ENCODE results near the gene KLF6. TPM values are rescaled to one million over a fixed set of nuclear protein-coding genes. Genes with fewer than 3 reads are reported as not detected.

KLF6 gene
- polyA plus RNA-seq, 1 donor from 2014 or later: 10.4 TPM

GRCh38 chr10:3831608-3832007, 46.6 kb upstream of the KLF6 start:
- Histone ChIP-seq H3K79me2 (replicated peaks; ENCODE audit: insufficient read depth, low read length) (no peaks in the 10 kb centered on the region), H3K36me3 (ENCODE audit: insufficient read depth, low read length) (no peaks in the 10 kb centered on the region), H3K4me2 (ENCODE audit: low read length) (no peak overlapping the region), H3F3A (ENCODE audit: insufficient read depth, low read length, poor library complexity, severe bottlenecking) (no peaks in the 10 kb centered on the region), H3K9me3 (ENCODE audit: low read length) (no peaks in the 10 kb centered on the region), H3K9ac (ENCODE audit: low read length) (no peak overlapping the region), H3K27ac (ENCODE audit: low read length) (no peak overlapping the region), H3K4me3 (ENCODE audit: low read length) (no peak overlapping the region), H4K20me1 (ENCODE audit: insufficient read depth) (no peaks in the 10 kb centered on the region), H3K27me3 (ENCODE audit: insufficient read depth, low read depth, low read length) (no peaks in the 10 kb centered on the region), H2AFZ (ENCODE audit: low read depth, low read length) (no peak overlapping the region), H3K9me2 (ENCODE audit: insufficient read depth, low read length) (no peaks in the 10 kb centered on the region)
- TF ChIP-seq MXI1 (conservative IDR thresholded peaks at IDR 0.05; ENCODE audit: poor library complexity, severe bottlenecking) (no peak), TAF1 (IDR thresholded peaks at IDR 0.05; ENCODE audit: low read depth) (no peak), SMC3 (conservative IDR thresholded peaks at IDR 0.05; ENCODE audit: poor library complexity) (no peak), EZH2 (IDR thresholded peaks at IDR 0.05; ENCODE audit: borderline replicate concordance, insufficient read depth, low read length, poor library complexity, severe bottlenecking) (no peak), EP300 (conservative IDR thresholded peaks at IDR 0.05; ENCODE audit: poor library complexity, severe bottlenecking) (no peak), RAD21 (conservative IDR thresholded peaks at IDR 0.05) (no peak), POLR2AphosphoS5 (IDR thresholded peaks at IDR 0.05) (no peak), CTCF (IDR thresholded peaks at IDR 0.05; ENCODE audit: poor library complexity, severe bottlenecking) (no peak), REST (IDR thresholded peaks at IDR 0.05; ENCODE audit: borderline replicate concordance) (no peak)

DNA sequence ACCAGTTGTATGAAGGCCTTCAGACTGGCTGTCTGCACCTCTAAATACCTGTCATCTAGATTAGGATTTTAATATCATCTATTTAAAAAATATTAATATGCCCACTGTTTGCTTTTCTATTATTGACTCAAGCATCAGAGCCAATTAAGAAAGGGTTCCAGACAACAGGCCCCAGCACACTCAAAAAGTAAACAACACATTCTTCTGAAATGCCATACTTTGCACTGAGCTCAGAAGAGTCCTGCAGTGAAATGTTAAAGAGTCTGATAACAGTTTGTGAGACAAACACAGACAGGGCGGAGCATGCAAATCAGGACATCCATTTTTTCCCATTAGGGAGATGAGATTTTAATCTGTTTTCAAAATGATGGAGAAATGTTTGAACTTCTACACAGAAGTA, 45.9 kb upstream of the KLF6 start:
- Histone ChIP-seq H3K9me2 (ENCODE audit: insufficient read depth, low read length) (no peaks in the 10 kb centered on the region), H3K4me2 (ENCODE audit: low read length) (no peak overlapping the region), H3K79me2 (replicated peaks; ENCODE audit: insufficient read depth, low read length) (no peaks in the 10 kb centered on the region), H2AFZ (ENCODE audit: low read depth, low read length) (no peak overlapping the region), H3K36me3 (ENCODE audit: insufficient read depth, low read length) (no peaks in the 10 kb centered on the region), H4K20me1 (ENCODE audit: insufficient read depth) (no peaks in the 10 kb centered on the region), H3F3A (ENCODE audit: insufficient read depth, low read length, poor library complexity, severe bottlenecking) (no peaks in the 10 kb centered on the region), H3K9me3 (ENCODE audit: low read length) (no peaks in the 10 kb centered on the region), H3K4me3 (ENCODE audit: low read length) (no peak overlapping the region), H3K27me3 (ENCODE audit: insufficient read depth, low read depth, low read length) (no peaks in the 10 kb centered on the region), H3K9ac (ENCODE audit: low read length) (no peak overlapping the region), H3K27ac (ENCODE audit: low read length) (no peak overlapping the region)
- TF ChIP-seq RAD21 (conservative IDR thresholded peaks at IDR 0.05) (no peak), TAF1 (IDR thresholded peaks at IDR 0.05; ENCODE audit: low read depth) (no peak), EP300 (conservative IDR thresholded peaks at IDR 0.05; ENCODE audit: poor library complexity, severe bottlenecking) (no peak), MXI1 (conservative IDR thresholded peaks at IDR 0.05; ENCODE audit: poor library complexity, severe bottlenecking) (no peak), REST (IDR thresholded peaks at IDR 0.05; ENCODE audit: borderline replicate concordance) (no peak), EZH2 (IDR thresholded peaks at IDR 0.05; ENCODE audit: borderline replicate concordance, insufficient read depth, low read length, poor library complexity, severe bottlenecking) (no peak), POLR2AphosphoS5 (IDR thresholded peaks at IDR 0.05) (no peak), SMC3 (conservative IDR thresholded peaks at IDR 0.05; ENCODE audit: poor library complexity) (no peak), CTCF (IDR thresholded peaks at IDR 0.05; ENCODE audit: poor library complexity, severe bottlenecking) (no peak)

All from neural cell (in vitro differentiated cells).